ENCODE results near the gene SGK2. TPM values are rescaled to one million over a fixed set of nuclear protein-coding genes. Genes with fewer than 3 reads are reported as not detected.

SGK2 gene
- total and polyA plus RNA-seq, 2 experiments from 2014 or later: 0.42 TPM; not detected in 1

GRCh38 chr20:43563991-43564390 is 5.2 kb downstream of the SGK2 start (continued):
- TF ChIP-seq ZNF462 (CRISPR knock-in tag; IDR thresholded peaks at IDR 0.05) (no peak), POLR2AphosphoS5 (IDR thresholded peaks at IDR 0.05; ENCODE audit: low read depth) (no peak), NANOG (IDR thresholded peaks at IDR 0.05; ENCODE audit: borderline replicate concordance) (no peak), EZH2 (IDR thresholded peaks at IDR 0.05; ENCODE audit: low read depth, unreplicated experiment) (no peak)

GRCh38 chr20:43564455-43564854 is 5.6 kb downstream of the SGK2 start:
- no peaks in the 10 kb centered on the region for H4K20me1 ChIP-seq (replicated peaks; ENCODE audit: insufficient read depth)
- H3K36me3 ChIP-seq (ENCODE audit: insufficient read depth): no peaks in the 10 kb centered on the region
- H3K27ac ChIP-seq (ENCODE audit: low read depth): no peak overlapping the region
- H2AFZ ChIP-seq: no peak overlapping the region
- ATAC-seq: no peak
- DNase-seq (ENCODE audit: low spot score): no peak
- H3K4me2 ChIP-seq: no peak overlapping the region
- H3K79me2 ChIP-seq (replicated peaks; ENCODE audit: insufficient read depth): no peaks in the 10 kb centered on the region
- no peak for TF ChIP-seq POLR2AphosphoS5 (IDR thresholded peaks at IDR 0.05; ENCODE audit: low read depth)
- no peak for TF ChIP-seq ZNF331 (CRISPR knock-in tag; IDR thresholded peaks at IDR 0.05; ENCODE audit: low read depth)
- no peak for TF ChIP-seq STAT1 (IDR thresholded peaks at IDR 0.05; ENCODE audit: unreplicated experiment)
- TF ChIP-seq JUNB (IDR thresholded peaks at IDR 0.05; ENCODE audit: unreplicated experiment): no peak
- no peak for TF ChIP-seq CREB1 (CRISPR knock-in tag; IDR thresholded peaks at IDR 0.05; ENCODE audit: low read depth)
- TF ChIP-seq ETS1 (IDR thresholded peaks at IDR 0.05): no peak
- TF ChIP-seq EZH2 (IDR thresholded peaks at IDR 0.05; ENCODE audit: low read depth, unreplicated experiment): no peak
- no peak for TF ChIP-seq CTCF (conservative IDR thresholded peaks at IDR 0.05; ENCODE audit: low read depth in 2 of 2)
- Mint-ChIP-seq H3K36me3 (ENCODE audit: low read depth) (no peaks in the 10 kb centered on the region), H3K4me3 (no peak overlapping the region), H3K9me3 (no peaks in the 10 kb centered on the region), H3K27me3 (ENCODE audit: insufficient read depth, low read depth, poor library complexity) (peaks cover 3% of the 10 kb centered on the region), H3K4me1 (no peaks in the 10 kb centered on the region), H3K27ac (no peak overlapping the region)
- no peaks in the 10 kb centered on the region for H3K4me1 ChIP-seq (ENCODE audit: insufficient read depth)
- no peaks in the 10 kb centered on the region for H3K27me3 ChIP-seq (ENCODE audit: insufficient read depth)
- no peaks in the 10 kb centered on the region for H3F3A ChIP-seq (replicated peaks; ENCODE audit: low read depth)
- no peaks in the 10 kb centered on the region for H3K9me2 ChIP-seq (ENCODE audit: insufficient read depth)
- H3K4me3 ChIP-seq: no peak overlapping the region

Measured in GM23338 (cell line).